HG02870 (cell line): Measurements from ENCODE around the gene SLC51A.
"Not testable (repeated sequence)": the region's sequence is repeated elsewhere in the genome, so short reads cannot be mapped to it uniquely, and the experiment has no call there.

Source experiments
- ATAC-seq: cut with Tn5 transposase; IDR thresholded peaks from one replicate; pipeline ENCODE4 v1.9.1; 2021; ENCODE audit warnings: mild to moderate bottlenecking, moderate library complexity; ENCODE audit not compliant: unreplicated experiment

The SLC51A gene

GRCh38 chr3:196193133-196193735 lies 23.1 kb upstream of the SLC51A start:
- no peak for ATAC-seq

GRCh38 chr3:196193736-196194541 lies 22.4 kb upstream of the SLC51A start:
- no peak for ATAC-seq

DNA sequence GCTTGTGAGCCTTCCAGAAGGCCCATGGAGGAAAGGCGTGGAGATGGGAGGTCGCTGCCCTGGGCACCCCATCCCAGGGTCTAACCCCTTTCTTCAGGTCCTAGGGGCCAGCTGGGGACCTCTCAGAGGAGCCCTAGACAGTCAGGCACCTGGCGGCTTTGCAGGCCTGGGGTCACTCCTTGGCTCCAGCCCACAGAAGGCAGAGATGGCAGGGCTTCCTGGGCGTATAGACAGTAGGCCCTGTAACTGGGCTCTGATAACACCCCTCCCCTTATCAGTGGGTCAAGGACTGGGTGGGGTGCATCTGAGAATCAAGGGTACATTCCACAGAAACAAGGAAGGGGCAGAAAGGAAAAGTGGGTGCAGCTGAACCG lies 21.8 kb upstream of the SLC51A start:
- ATAC-seq = no peak

DNA sequence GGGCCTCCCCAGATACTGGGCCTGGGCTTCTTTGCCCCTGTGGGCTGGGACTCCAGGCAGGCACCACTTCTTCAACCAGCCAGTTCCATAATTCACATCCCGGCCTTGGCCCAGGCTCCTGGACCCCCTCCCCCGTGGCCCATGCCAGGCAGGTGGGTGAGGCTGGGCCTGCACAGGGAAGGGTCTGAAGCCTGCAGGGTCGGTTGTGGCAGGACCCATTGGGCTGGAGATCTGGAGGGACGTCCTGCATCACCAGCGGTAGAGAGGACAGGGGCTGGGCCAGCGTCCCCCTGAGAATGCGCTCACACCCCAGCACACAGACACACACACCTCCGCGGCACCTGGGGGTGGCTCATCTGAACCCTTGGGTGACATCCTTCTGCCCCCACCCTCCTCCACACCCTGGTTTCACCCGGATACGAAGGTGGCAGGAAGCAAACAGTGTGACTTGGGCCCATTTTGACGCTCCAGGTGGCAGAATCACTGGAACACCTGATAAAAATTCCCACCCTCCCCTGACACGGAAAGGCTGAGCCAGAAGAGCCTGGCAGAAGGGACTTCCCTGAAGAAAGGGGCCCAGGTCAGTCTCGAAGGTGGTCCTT lies 20.6 kb upstream of the SLC51A start:
- no peak for ATAC-seq

GRCh38 chr3:196197524-196197923 lies 18.8 kb upstream of the SLC51A start:
- ATAC-seq = no peak

- no peak for ATAC-seq
These were observed 18.2 kb upstream of the SLC51A start for GRCh38 chr3:196198081-196198675.

- ATAC-seq = no peak
These were observed 17.3 kb upstream of the SLC51A start for GRCh38 chr3:196198771-196199753.

DNA sequence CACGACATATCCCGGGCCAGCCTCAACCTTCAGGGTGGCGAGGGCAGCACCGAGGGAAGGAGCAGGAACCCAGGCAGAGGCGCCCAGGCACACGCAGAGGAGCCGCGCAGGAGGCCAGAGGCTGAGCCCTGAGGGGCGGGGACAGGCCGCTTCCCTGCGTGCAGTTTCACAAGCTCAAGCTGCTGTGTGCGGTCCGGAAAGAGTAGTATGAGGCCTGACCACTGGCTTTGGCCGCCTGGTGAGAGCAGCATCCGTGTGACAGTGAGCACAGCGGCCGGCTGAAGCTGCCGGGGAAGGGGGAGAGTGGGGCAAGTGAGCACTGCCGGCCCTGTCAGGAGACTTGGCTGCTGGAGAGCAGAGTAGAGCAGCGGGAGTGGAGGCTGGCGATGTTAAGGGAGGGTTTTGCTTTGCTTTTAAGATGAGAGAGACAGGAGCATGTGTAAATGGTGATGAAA lies 13.8 kb upstream of the SLC51A start:
- peak; percentile 60 for ATAC-seq

DNA sequence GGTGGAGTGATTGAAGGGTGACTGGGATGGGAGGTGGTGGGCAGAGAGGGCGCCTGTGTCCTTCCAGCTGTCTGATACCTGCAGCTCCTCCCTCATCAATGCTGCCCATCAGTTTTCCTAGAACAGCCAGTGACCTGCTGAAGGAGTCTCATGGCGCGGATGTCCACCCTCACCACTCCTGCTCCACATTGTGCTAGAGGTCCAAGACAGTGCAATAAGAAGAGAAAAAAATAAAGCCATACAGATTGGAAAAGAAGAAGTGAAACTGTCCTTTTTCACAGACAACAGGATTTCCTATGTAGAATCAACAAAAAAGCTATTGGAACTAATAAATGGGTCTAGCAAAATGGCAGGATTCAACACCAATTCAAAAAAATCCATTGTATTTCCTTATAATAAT lies 12.5 kb upstream of the SLC51A start:
- ATAC-seq = no peak

GRCh38 chr3:196205442-196206205 lies 10.7 kb upstream of the SLC51A start:
- ATAC-seq = not testable (repeated sequence)

- ATAC-seq = no peak
These were observed 9.0 kb upstream of the SLC51A start for GRCh38 chr3:196207159-196207832.

DNA sequence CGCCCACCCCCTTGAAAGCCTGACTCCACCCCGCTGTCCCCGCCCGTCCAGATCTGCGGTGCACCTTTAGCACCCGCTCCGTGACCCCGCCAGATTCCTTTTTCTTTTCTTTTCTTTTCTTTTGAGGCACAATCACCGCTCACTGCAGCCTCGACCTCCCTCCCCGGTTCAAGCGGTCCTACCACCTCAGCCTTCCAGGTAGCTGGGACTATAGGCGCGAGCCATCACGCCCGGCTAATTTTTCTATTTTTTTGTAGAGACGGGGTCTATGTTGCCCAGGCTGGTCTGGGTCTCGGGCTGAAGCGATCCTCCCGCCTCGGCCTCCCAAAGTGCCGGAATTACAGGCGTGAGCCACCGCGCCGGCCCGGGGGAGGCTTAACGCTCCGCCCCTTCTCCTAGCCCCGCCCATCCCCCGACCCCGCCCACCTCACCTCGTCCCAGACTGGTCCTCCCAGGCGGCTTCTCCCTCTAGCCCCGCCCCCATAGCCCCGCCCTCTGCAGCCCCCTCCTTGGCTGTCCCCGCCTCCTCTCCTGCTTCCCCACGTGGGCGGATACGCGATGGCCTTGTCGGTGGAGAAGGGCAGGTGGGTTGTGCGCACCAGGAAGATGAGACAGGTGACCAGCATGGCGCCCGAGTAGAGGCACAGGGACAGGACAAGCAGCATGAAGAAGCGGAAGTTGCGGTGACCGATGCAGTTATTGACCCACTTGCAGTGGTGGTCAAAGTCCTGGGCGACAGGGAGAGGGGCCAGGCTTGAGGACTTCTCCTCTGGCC lies 8.3 kb upstream of the SLC51A start:
- ATAC-seq = no peak

GRCh38 chr3:196208942-196209695 lies 7.2 kb upstream of the SLC51A start:
- no peak for ATAC-seq

DNA sequence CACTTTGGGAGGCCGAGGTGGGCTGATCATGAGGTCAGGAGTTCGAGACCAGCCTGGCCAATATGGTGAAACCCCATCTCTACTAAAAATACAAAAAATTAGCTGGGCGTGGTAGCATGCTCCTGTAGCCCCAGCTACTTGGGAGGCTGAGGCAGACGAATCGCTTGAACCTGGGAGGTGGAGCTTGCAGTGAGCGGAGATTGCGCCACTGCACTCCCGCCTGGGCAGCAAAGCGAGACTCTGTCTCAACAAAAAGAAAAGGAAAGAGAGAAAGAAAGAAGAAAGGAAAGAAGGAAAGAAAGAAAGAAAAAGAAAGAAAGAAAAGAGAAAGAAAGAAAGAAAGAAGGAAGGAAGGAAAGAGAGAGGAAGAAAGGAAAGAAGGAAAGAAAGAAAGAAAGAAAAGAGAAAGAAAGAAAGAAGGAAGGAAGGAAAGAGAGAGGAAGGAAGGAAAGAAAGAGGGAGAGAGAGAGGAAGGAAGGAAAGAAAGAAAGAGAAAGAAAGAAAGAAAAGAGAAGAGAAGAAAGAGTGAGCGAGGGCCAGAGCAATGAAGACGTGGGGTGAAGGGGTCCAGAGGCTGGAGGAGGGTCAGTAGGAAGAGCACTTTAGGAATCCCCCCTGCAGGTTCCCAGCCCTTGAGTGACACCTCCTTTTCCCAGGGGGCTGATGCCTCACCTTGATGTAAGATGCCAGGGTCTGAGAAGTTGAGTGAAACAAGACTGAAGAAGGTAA lies 6.2 kb upstream of the SLC51A start:
- ATAC-seq = not testable (repeated sequence)

GRCh38 chr3:196210673-196211556 lies 5.4 kb upstream of the SLC51A start, which contains the start of gene ZDHHC19:
Gene ZDHHC19 (minus strand): TSS chr3:196211400. CDS start chr3:196211315, 85 bp downstream.
- no peak for ATAC-seq
